PC-3 (cell line): Measurements from ENCODE around the gene NUP50.

Experiments
- EZH2 ChIP-seq: fragments of 300-600 bp; sonication (generic); IDR thresholded peaks from one replicate; pipeline ENCODE4 v1.6.1; 2017; ENCODE audit warnings: antibody characterized with exemption, mild to moderate bottlenecking, low read length; ENCODE audit not compliant: unreplicated experiment
- TF ChIP-seq, protein P1 (sequence below): fragments of 300-600 bp; sonication (generic); conservative IDR thresholded peaks from 2 replicates; pipeline ENCODE4 v1.5.1; 2017; ENCODE audit warnings: antibody characterized with exemption, low read depth, mild to moderate bottlenecking, low read length

DNA sequence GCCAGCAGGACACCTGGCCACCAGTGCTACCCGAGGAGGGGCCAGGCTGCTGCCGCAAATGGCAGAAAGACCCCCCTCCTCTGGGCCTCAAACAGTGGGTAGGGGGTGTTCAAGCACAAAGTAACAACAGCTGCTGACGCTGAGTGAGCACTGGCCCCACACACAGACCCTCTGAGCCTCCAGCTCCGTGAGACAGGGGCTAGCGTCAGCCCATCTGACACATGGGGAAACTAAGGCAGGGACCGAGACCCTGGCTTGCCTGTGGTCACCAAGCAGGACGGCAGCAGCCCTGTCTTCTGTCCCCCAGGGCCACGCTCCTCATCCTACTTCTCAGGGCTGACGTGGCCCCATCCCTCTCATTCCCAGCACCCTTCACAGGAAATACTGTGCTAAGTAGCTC, 36.5 kb downstream of the NUP50 start:
- TF ChIP-seq, protein P1, sequence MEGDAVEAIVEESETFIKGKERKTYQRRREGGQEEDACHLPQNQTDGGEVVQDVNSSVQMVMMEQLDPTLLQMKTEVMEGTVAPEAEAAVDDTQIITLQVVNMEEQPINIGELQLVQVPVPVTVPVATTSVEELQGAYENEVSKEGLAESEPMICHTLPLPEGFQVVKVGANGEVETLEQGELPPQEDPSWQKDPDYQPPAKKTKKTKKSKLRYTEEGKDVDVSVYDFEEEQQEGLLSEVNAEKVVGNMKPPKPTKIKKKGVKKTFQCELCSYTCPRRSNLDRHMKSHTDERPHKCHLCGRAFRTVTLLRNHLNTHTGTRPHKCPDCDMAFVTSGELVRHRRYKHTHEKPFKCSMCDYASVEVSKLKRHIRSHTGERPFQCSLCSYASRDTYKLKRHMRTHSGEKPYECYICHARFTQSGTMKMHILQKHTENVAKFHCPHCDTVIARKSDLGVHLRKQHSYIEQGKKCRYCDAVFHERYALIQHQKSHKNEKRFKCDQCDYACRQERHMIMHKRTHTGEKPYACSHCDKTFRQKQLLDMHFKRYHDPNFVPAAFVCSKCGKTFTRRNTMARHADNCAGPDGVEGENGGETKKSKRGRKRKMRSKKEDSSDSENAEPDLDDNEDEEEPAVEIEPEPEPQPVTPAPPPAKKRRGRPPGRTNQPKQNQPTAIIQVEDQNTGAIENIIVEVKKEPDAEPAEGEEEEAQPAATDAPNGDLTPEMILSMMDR: no peak
- TF ChIP-seq EZH2: no peak
